ENCODE measurements around the gene ZCWPW2. TPM values are rescaled to one million over a fixed set of nuclear protein-coding genes. Genes with fewer than 3 reads are reported as not detected.
A peak's percentile ranks its signal among the peaks of the same experiment; 100 is the strongest.

ZCWPW2 gene
- total RNA-seq, 2 experiments from 2014 or later: 0.27 to 0.28 TPM

DNA sequence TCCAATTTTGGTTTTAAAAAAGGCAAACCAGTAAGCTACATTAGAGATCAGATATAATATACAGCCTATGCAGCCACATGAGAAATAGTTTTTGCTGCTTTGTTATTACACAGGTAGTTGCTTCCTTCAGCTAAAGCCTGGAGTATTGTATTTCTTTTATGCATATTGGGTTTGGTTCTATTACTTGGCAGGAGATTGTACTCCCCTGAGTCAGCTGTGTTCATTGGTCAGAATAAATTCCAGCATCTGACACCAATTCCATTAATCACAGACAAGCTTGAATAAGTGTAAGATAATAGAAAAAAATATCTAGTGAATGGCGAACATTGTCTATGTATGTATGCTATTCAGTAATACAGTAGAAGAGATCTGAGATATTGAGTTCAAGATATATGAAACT, 26.1 kb upstream of the ZCWPW2 start:
- no peak overlapping the region for H3K27ac ChIP-seq (ENCODE audit: low read depth in 1 of 2, low read length in 2 of 2)
- ATAC-seq (ENCODE audit: poor library complexity) (no peak), DNase-seq (no peak)
- peaks cover 64% of the 10 kb centered on the region for H3K36me3 Mint-ChIP-seq (ENCODE audit: low read depth)
- no peak overlapping the region for H3K4me3 Mint-ChIP-seq
- ChIA-PET POLR2A (interaction anchor here (1.2 kb wide), 1 partner anchor 26 kb away, joined by 7 read pairs; the partner anchor contains the start of genes AZI2 and ZCWPW2), CTCF (interaction anchor here (1.2 to 1.9 kb wide), 2 partner anchors 26 to 610 kb away, joined by 5 read pairs; partner anchors contain the start of genes AZI2 and ZCWPW2)
- intact Hi-C loops (cut with DNase I, micrococcal nuclease): no loop called here
- H3K27me3 ChIP-seq (ENCODE audit: control insufficient read depth in 1 of 2, insufficient read depth in 2 of 2, low read length in 2 of 2): no peaks in the 10 kb centered on the region
- no peaks in the 10 kb centered on the region for H3K27me3 Mint-ChIP-seq
- no peaks in the 10 kb centered on the region for H3K9me3 ChIP-seq (ENCODE audit: control insufficient read depth in 1 of 2, insufficient read depth in 1 of 2, low read length in 2 of 2)
- H3K4me1 ChIP-seq (ENCODE audit: insufficient read depth, low read length): no peaks in the 10 kb centered on the region
- peaks cover 25% of the 10 kb centered on the region for H3K4me1 Mint-ChIP-seq (ENCODE audit: low read depth)
- no peak overlapping the region for H3K27ac Mint-ChIP-seq
- peaks cover 27% of the 10 kb centered on the region for H3K36me3 ChIP-seq (ENCODE audit: insufficient read depth, low read length)
- no peak overlapping the region for H3K4me3 ChIP-seq (ENCODE audit: low read length)
- TF ChIP-seq, protein P1, sequence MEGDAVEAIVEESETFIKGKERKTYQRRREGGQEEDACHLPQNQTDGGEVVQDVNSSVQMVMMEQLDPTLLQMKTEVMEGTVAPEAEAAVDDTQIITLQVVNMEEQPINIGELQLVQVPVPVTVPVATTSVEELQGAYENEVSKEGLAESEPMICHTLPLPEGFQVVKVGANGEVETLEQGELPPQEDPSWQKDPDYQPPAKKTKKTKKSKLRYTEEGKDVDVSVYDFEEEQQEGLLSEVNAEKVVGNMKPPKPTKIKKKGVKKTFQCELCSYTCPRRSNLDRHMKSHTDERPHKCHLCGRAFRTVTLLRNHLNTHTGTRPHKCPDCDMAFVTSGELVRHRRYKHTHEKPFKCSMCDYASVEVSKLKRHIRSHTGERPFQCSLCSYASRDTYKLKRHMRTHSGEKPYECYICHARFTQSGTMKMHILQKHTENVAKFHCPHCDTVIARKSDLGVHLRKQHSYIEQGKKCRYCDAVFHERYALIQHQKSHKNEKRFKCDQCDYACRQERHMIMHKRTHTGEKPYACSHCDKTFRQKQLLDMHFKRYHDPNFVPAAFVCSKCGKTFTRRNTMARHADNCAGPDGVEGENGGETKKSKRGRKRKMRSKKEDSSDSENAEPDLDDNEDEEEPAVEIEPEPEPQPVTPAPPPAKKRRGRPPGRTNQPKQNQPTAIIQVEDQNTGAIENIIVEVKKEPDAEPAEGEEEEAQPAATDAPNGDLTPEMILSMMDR (IDR thresholded peaks at IDR 0.05): no peak
- H3K9me3 Mint-ChIP-seq: no peaks in the 10 kb centered on the region

DNA sequence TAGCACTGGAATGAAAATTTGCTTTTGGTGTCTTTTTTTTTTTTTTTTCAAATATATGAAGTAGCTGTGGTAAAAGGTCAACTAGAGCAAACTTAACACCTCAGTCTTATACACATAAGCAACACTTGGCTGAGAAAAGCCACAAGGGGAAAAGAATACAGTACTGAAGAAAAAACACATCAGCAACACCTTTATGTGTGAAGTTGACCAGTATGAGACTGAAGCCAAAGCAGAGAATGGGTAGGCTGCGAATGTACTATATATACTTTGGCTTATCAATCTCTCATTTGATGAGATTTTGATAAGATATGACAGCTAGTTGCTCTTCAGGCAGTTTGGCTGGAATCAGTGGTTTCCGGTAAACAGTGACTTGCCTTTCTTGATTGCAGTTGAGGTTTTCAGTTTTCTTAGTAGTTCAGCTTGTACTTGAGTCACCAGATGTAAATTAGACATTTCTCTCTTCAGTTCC, 22.0 kb upstream of the ZCWPW2 start:
- H3K36me3 Mint-ChIP-seq (ENCODE audit: low read depth): peaks cover 50% of the 10 kb centered on the region
- no peak overlapping the region for H3K27ac Mint-ChIP-seq
- TF ChIP-seq, protein P1 (IDR thresholded peaks at IDR 0.05): no peak
- no peaks in the 10 kb centered on the region for H3K27me3 Mint-ChIP-seq
- ChIA-PET CTCF (interaction anchor here (1.5 to 6.2 kb wide), 4 partner anchors 9 to 615 kb away, joined by 3 to 56 read pairs (median 16); partner anchors contain the start of genes AZI2 and ZCWPW2), POLR2A (interaction anchor here (1.1 to 4.2 kb wide), 4 partner anchors 9 to 614 kb away, joined by 4 to 20 read pairs (median 10); partner anchors contain the start of genes AZI2 and ZCWPW2)
- intact Hi-C loops (cut with DNase I, micrococcal nuclease): no loop called here
- DNase-seq (peak in 4 of 14 experiments; percentile 37 to 80 (median 68)), ATAC-seq (ENCODE audit: poor library complexity) (peak; percentile 74)
- H3K27me3 ChIP-seq (ENCODE audit: control insufficient read depth in 1 of 2, insufficient read depth in 2 of 2, low read length in 2 of 2): no peaks in the 10 kb centered on the region
- H3K4me1 ChIP-seq (ENCODE audit: insufficient read depth, low read length): no peaks in the 10 kb centered on the region
- no peaks in the 10 kb centered on the region for H3K9me3 Mint-ChIP-seq
- H3K4me3 ChIP-seq (ENCODE audit: low read length): no peak overlapping the region
- peaks cover 23% of the 10 kb centered on the region for H3K36me3 ChIP-seq (ENCODE audit: insufficient read depth, low read length)
- no peaks in the 10 kb centered on the region for H3K9me3 ChIP-seq (ENCODE audit: control insufficient read depth in 1 of 2, insufficient read depth in 1 of 2, low read length in 2 of 2)
- no peak overlapping the region for H3K27ac ChIP-seq (ENCODE audit: low read depth in 1 of 2, low read length in 2 of 2)
- H3K4me3 Mint-ChIP-seq: no peak overlapping the region
- peaks cover 20% of the 10 kb centered on the region for H3K4me1 Mint-ChIP-seq (ENCODE audit: low read depth)

DNA sequence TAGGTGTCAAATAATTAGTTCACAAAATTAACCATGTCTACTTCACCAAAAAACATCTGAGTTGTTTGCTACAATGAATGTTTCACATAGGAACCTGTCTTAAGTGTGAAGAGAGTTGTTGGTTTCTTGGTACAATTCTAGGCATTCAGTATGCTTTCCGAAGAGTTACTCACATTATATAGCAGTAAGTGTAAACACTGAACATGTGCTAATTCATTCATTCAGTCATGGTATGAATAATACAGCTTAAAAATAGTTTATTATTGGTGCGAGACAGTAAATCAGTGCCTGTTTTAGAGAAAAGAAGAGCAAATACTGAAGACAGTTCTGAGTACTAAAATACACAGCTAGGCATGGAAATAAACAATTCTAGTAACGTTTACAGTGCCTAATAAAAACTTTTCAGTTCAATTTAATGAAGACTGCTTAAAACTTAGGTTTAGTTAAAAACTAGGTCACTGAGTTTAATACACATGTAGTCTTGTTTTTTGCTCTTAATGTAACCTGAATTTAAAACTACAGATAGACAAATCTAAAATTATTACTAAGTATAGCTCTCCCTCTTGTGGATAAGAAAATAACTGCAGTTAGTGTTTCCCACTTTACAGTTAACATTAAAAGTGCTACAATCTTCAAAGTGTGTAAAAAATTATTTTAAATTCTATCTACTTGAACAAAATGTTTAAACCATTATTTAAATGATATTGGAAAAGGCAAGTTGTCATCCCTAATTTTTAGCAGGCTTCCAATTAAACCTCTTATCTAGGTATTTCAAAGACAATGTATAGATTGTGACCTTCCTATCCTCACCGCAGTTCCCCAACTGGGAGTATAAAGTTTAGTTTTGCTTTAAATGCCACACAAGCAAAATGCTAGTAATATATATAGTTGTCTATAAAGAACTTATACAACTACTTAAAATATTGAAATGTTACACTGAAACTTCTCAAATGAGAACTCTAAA, 20.1 kb upstream of the ZCWPW2 start:
- no peak overlapping the region for H3K4me3 Mint-ChIP-seq

More for the DNA sequence above, 20.1 kb upstream of the ZCWPW2 start:
- ATAC-seq (ENCODE audit: poor library complexity) (peak; percentile 43), DNase-seq (peak in 3 of 14 experiments; percentile 63 to 68 (median 68))
- no peaks in the 10 kb centered on the region for H3K27me3 Mint-ChIP-seq
- H3K9me3 ChIP-seq (ENCODE audit: control insufficient read depth in 1 of 2, insufficient read depth in 1 of 2, low read length in 2 of 2): no peaks in the 10 kb centered on the region
- H3K36me3 Mint-ChIP-seq (ENCODE audit: low read depth): peaks cover 41% of the 10 kb centered on the region
- no peak overlapping the region for H3K4me3 ChIP-seq (ENCODE audit: low read length)
- H3K4me1 Mint-ChIP-seq (ENCODE audit: low read depth): peaks cover 20% of the 10 kb centered on the region
- no peak overlapping the region for H3K27ac ChIP-seq (ENCODE audit: low read depth in 1 of 2, low read length in 2 of 2)
- no peaks in the 10 kb centered on the region for H3K9me3 Mint-ChIP-seq
- H3K4me1 ChIP-seq (ENCODE audit: insufficient read depth, low read length): no peaks in the 10 kb centered on the region
- intact Hi-C loops (cut with DNase I, micrococcal nuclease): loop anchor here (1.0 to 2.0 kb wide), 3 partner anchors 616 to 1194 kb away; no protein-coding TSS in a partner anchor
- POLR2A ChIA-PET: interaction anchor here (0.8 to 4.2 kb wide), 3 partner anchors 20 to 616 kb away, joined by 3 to 20 read pairs (median 9); partner anchors contain the start of genes AZI2, EOMES and ZCWPW2
- peaks cover 22% of the 10 kb centered on the region for H3K36me3 ChIP-seq (ENCODE audit: insufficient read depth, low read length)
- TF ChIP-seq, protein P1 (IDR thresholded peaks at IDR 0.05): peak; percentile 83
- no peak overlapping the region for H3K27ac Mint-ChIP-seq
- CTCF ChIA-PET: interaction anchor here (0.9 to 6.2 kb wide), 5 partner anchors 11 to 616 kb away, joined by 3 to 56 read pairs (median 6); partner anchors contain the start of gene EOMES
- no peaks in the 10 kb centered on the region for H3K27me3 ChIP-seq (ENCODE audit: control insufficient read depth in 1 of 2, insufficient read depth in 2 of 2, low read length in 2 of 2)

Measured in CD4-positive, alpha-beta T cell (primary cell).